Astrocyte (in vitro differentiated cells and primary cell): ENCODE data around the gene LRRC3B.

Experiments
- CTCF ChIP-seq: IDR thresholded peaks from 2 replicates; pipeline ENCODE4 v1.5.1; 2011; ENCODE audit warnings: low read depth, mild to moderate bottlenecking, inconsistent platforms, low read length, moderate library complexity; ENCODE audit not compliant: insufficient read depth
- EZH2 ChIP-seq: IDR thresholded peaks from 2 replicates; pipeline ENCODE4 v1.6.1; 2012; ENCODE audit warnings: mild to moderate bottlenecking, low read length, inconsistent platforms; ENCODE audit not compliant: insufficient read depth

DNA sequence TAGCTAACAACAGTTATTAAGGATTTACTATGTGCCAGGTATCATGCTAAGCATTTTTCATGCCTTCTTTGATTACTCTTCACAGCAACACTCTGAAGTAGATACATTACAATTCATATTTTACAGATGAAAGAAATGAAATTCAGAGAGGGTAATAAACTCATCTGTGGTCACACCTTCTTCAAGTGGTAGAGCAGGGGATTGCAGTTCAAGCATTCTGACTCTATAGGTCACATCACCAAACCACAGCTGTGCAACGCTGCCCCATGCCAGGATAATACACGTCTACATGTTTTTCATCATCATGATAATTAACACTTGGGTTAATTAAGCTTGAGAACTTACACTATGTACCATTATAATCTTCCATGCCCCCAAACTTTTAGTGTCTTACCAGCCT lies 98.5 kb downstream of the LRRC3B start:
- TF ChIP-seq CTCF (no peak), EZH2 (no peak)
